GM10266 (cell line): ENCODE data around the gene LRRC17.

Experiments
- DNase-seq: peaks from one replicate; pipeline ENCODE4 v3.0.0; 2012; ENCODE audit errors: extremely low spot score
- TF ChIP-seq, protein P1 (sequence below): IDR thresholded peaks from 2 replicates; pipeline ENCODE4 v1.5.1; 2012; ENCODE audit warnings: mild to moderate bottlenecking, low read depth; ENCODE audit not compliant: control insufficient read depth, insufficient read depth; ENCODE audit errors: missing control alignments

Gene LRRC17

DNA sequence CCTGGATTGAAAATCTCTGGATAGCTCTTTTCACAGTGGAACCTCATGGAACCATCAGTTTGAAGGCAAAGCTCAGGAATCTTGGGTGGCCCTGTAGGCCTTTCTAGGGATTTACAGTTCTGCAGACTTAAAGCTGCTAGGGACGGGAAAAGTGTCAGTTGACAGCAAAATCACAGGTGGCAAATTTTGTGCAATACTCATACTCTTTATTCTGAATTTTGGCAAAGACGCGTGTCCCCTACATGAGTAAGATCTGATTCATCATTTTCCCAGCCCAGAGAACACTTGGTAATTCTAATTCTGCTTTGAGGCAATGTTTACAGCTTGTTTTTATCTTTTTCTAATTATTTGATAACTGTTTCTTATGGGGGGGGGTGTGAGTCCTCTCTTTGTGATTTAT lies 3.6 kb downstream of the LRRC17 start:
- no peak for DNase-seq
- TF ChIP-seq, protein P1, sequence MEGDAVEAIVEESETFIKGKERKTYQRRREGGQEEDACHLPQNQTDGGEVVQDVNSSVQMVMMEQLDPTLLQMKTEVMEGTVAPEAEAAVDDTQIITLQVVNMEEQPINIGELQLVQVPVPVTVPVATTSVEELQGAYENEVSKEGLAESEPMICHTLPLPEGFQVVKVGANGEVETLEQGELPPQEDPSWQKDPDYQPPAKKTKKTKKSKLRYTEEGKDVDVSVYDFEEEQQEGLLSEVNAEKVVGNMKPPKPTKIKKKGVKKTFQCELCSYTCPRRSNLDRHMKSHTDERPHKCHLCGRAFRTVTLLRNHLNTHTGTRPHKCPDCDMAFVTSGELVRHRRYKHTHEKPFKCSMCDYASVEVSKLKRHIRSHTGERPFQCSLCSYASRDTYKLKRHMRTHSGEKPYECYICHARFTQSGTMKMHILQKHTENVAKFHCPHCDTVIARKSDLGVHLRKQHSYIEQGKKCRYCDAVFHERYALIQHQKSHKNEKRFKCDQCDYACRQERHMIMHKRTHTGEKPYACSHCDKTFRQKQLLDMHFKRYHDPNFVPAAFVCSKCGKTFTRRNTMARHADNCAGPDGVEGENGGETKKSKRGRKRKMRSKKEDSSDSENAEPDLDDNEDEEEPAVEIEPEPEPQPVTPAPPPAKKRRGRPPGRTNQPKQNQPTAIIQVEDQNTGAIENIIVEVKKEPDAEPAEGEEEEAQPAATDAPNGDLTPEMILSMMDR: no peak

DNA sequence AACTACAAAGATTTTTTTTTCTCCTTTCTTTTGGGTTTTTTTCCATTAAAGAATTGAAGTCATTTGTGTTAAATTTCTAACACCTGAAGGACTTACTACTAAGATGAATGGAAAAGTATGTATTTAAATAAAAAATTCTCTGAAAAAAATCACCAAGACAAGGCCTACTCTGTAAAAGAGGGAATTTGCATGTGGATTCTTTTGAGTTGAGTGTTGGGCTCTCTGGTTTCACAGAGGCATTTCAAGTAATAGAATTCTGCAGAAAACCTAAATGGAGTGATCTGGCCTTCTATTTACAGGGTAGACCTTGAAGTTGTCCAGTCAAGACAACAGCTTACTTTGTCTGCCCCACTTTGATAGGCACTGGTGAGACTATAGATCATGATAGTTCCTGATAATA lies 4.1 kb downstream of the LRRC17 start:
- TF ChIP-seq, protein P1: no peak
- DNase-seq: no peak

DNA sequence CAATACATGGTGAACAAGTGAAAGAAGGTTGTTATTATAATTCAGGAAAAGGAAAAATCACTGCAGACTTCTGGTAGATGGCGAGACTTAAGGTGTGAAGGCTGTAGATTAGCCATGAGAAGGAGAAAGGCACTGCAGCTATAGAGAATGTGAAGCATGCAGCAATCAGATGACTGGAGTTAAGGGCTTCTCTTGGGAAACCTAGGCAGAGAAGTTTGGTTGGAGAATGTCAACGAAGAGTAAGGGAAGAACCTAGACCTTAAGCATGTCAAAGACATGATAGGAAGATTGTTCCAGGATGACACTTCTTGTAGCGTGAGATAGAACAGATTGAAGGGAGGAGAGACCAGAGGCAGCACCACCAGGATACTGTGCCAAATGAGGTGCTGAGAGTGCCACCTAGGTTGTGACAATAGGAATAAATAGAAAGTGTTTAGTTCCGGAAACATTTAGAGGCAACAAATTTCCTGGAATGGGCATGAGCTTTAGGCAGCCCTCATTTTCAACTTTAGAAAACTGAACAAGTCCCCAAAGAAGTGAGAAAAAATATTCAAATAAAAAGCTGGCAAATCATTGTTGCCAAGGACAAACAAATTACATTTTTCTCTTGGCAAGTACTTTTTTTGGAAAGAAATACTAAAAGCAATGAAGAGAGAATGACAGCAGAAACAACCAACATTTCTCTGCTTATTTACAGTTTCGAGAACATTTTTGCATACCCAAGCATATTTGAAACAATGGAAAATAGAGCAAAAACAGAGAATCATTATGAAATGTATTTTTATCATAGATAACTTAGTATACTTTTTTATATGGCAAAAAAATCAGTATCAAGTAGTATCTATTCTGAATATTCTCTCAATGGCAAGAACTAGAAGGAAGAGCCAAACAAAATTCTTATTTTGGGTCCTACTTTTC lies 4.9 kb downstream of the LRRC17 start:
- DNase-seq: no peak
- TF ChIP-seq, protein P1: no peak

DNA sequence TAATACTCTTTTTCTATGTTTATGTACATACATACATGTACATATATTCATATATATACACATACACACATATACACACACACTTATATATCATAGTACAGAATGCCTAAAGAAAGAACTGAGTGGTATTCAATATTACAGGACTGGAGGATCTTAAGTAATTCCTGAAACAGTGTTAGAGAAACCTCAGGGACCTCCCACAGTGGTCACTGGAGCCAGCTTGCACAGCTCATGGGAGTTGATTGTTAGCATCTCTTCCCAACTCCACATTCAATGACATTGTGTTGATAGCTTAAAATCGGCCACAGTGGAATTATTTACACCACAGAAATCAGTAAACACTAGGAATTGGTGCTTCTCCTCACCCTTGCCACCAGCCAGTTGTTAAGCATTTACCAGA lies 6.0 kb downstream of the LRRC17 start:
- TF ChIP-seq, protein P1: no peak
- no peak for DNase-seq

DNA sequence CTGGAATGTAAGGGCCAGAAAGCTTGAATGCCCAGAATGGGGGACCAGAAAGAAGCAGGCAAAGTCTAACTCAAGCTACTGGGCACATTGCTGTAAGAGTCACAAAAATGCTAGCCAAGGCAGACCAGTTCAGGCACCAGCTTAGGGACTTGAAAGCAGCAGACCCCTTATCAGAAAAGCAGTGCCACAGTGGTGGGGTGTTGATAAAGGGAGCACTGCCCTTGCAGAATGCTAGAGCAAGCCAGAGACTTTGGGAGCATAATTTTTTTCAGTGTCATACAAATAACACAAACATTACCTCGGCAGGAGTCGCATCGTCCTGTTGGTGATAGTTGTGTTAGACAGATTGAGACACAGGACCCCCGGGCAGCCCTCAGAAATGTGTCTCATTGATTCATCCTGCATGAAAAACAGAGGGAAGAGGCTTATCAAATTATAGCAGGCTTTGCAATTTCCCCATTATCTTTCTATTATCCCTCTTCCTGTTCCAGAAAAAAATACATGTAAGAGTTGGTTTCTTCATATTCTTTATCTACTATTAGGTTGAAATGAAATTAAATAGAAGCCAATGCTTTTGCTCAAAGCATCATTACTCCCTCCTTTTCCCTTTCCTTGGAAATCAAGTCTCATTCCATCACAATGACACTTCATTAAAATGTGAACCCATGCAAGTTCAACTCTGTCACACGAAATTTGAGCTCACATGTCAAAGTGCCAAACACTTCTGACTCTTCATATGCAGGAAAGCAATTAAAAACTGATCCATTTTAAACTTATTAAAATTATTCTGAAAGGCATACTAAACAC lies 13.4 kb downstream of the LRRC17 start:
- DNase-seq: no peak

DNA sequence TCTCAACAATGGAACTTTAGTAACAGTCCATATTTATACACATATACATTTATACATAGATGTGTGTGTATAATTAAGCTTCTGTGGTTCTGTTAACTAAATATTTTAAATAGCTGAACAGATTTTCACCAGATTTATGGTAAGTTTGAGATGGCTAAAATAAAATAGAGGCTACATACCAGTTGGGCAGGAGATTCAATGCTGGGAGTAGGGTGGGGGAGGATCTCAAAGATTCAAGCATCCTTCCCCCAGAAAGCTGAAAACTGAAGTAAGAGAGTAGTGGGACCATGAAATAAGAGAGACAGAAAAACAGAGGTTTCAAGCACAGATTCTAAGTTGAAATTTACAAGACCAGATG lies 14.0 kb downstream of the LRRC17 start:
- TF ChIP-seq, protein P1: no peak
- DNase-seq: no peak

More for the DNA sequence above, 13.4 kb downstream of the LRRC17 start:
- TF ChIP-seq, protein P1: no peak
